DOHH2 (cell line): Measurements from ENCODE around the gene TLL2.

Experiments
- H3F3A ChIP-seq: fragments of 200-600 bp; sonication (generic), shearing (Covaris generic); 2 replicates; pipeline ENCODE4 v1.6.0; 2016; ENCODE audit warnings: antibody characterized with exemption, mild to moderate bottlenecking; ENCODE audit not compliant: control insufficient read depth, insufficient read depth
- H3K27ac ChIP-seq: fragments of 200-600 bp; sonication (generic); 2 replicates; pipeline ENCODE4 v1.5.1; 2014; ENCODE audit warnings: low read depth, mild to moderate bottlenecking, low read length, moderate library complexity
- H3K27me3 ChIP-seq: fragments of 200-600 bp; sonication (generic); 2 replicates; pipeline ENCODE4 v1.6.1; 2014; ENCODE audit warnings: mild to moderate bottlenecking, low read length, mixed read lengths; ENCODE audit not compliant: control insufficient read depth
- H3K36me3 ChIP-seq: fragments of 200-600 bp; sonication (generic); 2 replicates; pipeline ENCODE4 v1.6.1; 2014; ENCODE audit warnings: mild to moderate bottlenecking, low read length, moderate library complexity, mixed read lengths; ENCODE audit not compliant: control insufficient read depth
- H3K4me1 ChIP-seq: fragments of 200-600 bp; sonication (generic); 2 replicates; pipeline ENCODE4 v1.6.1; 2014; ENCODE audit warnings: mild to moderate bottlenecking, low read length, mixed read lengths; ENCODE audit not compliant: control insufficient read depth
- H3K4me2 ChIP-seq: fragments of 200-600 bp; sonication (generic); 2 replicates; pipeline ENCODE4 v1.6.0; 2014; ENCODE audit warnings: mild to moderate bottlenecking, low read length, moderate library complexity
- H3K4me3 ChIP-seq: fragments of 200-600 bp; sonication (generic); 2 replicates; pipeline ENCODE4 v1.5.1; 2014; ENCODE audit warnings: mild to moderate bottlenecking, low read length, mixed read lengths
- H3K79me2 ChIP-seq: fragments of 200-600 bp; sonication (generic); 2 replicates; pipeline ENCODE4 v1.6.1; 2014; ENCODE audit warnings: mild to moderate bottlenecking, low read length, mixed read lengths; ENCODE audit not compliant: control insufficient read depth
- H3K9me2 ChIP-seq: fragments of 200-600 bp; sonication (generic); replicated peaks from 2 replicates; pipeline ENCODE4 v1.6.1; 2014; ENCODE audit warnings: mild to moderate bottlenecking, low read length, mixed read lengths; ENCODE audit not compliant: control insufficient read depth
- H3K9me3 ChIP-seq: fragments of 200-600 bp; sonication (generic); 2 replicates; pipeline ENCODE4 v1.6.1; 2014; ENCODE audit warnings: antibody characterized with exemption, low read length, mixed read lengths; ENCODE audit not compliant: control insufficient read depth, insufficient read depth
- H4K20me1 ChIP-seq: fragments of 200-600 bp; sonication (generic); 2 replicates; pipeline ENCODE4 v1.6.0; 2014; ENCODE audit warnings: low read depth, mild to moderate bottlenecking, antibody characterized with exemption, low read length, moderate library complexity; ENCODE audit not compliant: control insufficient read depth, insufficient read depth
- EZH2phosphoT487 ChIP-seq: fragments of 200-600 bp; sonication (generic); IDR thresholded peaks from 2 replicates; pipeline ENCODE4 v1.6.1; 2017; ENCODE audit warnings: borderline replicate concordance, mild to moderate bottlenecking, antibody characterized with exemption, low read length, moderate library complexity, mixed read lengths
- TF ChIP-seq, protein P1 (sequence below): fragments of 200-600 bp; sonication (generic); IDR thresholded peaks from one replicate; pipeline ENCODE4 v1.5.1; 2014; ENCODE audit warnings: antibody characterized with exemption, mild to moderate bottlenecking, low read depth, low read length; ENCODE audit not compliant: poor library complexity, severe bottlenecking

The TLL2 gene

DNA sequence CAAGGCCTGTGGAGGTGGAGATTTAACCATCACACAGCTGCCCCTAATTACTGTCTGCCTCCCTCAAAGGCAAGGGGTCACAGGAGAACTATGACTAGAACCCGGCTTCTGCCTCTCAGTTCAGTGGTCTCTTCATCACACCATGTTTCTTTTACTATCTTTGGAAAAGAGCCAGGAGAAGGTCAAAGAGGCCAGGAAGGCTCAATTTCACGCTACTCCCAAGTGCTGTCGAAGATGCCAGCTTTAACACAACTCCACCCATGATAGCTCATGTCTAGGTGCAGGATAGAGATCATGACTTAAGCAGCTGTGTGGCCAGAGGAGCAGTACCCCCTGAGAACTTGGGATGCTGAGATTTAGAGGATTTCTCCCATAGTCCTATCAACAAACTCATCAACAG lies 94.4 kb downstream of the TLL2 start:
- H3K4me1 ChIP-seq = no peaks in the 10 kb centered on the region
- no peaks in the 10 kb centered on the region for H3K9me3 ChIP-seq
- H3K79me2 ChIP-seq = no peaks in the 10 kb centered on the region
- TF ChIP-seq EZH2phosphoT487 = no peak
- TF ChIP-seq, protein P1, sequence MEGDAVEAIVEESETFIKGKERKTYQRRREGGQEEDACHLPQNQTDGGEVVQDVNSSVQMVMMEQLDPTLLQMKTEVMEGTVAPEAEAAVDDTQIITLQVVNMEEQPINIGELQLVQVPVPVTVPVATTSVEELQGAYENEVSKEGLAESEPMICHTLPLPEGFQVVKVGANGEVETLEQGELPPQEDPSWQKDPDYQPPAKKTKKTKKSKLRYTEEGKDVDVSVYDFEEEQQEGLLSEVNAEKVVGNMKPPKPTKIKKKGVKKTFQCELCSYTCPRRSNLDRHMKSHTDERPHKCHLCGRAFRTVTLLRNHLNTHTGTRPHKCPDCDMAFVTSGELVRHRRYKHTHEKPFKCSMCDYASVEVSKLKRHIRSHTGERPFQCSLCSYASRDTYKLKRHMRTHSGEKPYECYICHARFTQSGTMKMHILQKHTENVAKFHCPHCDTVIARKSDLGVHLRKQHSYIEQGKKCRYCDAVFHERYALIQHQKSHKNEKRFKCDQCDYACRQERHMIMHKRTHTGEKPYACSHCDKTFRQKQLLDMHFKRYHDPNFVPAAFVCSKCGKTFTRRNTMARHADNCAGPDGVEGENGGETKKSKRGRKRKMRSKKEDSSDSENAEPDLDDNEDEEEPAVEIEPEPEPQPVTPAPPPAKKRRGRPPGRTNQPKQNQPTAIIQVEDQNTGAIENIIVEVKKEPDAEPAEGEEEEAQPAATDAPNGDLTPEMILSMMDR = no peak
- no peak overlapping the region for H3K4me3 ChIP-seq
- H3K4me2 ChIP-seq = no peak overlapping the region
- H3K9me2 ChIP-seq = no peaks in the 10 kb centered on the region
- H3K36me3 ChIP-seq = no peaks in the 10 kb centered on the region
- no peaks in the 10 kb centered on the region for H4K20me1 ChIP-seq
- H3K27ac ChIP-seq = no peak overlapping the region
- H3F3A ChIP-seq = no peaks in the 10 kb centered on the region
- peaks cover 36% of the 10 kb centered on the region for H3K27me3 ChIP-seq

DNA sequence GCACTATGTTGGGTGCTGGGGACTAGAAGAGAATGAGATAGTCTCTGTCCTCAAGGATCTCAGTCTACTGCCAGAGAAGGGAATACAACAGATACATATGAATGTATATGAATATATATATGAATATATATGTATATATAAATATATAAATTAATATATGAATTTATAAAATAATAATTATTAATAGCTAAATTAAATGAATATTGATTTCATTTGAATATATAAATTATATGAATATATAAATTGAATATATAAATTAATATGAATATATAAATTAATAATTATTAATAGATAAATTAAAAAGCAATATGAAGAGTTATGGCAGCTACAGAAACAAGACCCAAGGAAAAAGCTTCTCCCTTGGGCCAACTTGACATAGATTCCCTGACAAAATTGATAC lies 95.1 kb downstream of the TLL2 start:
- peaks cover 29% of the 10 kb centered on the region for H3K27me3 ChIP-seq
- no peak overlapping the region for H3K4me2 ChIP-seq
- no peaks in the 10 kb centered on the region for H3K9me3 ChIP-seq
- no peak overlapping the region for H3K4me3 ChIP-seq
- no peak overlapping the region for H3K27ac ChIP-seq
- no peaks in the 10 kb centered on the region for H3F3A ChIP-seq
- H3K36me3 ChIP-seq = no peaks in the 10 kb centered on the region
- H3K9me2 ChIP-seq = no peaks in the 10 kb centered on the region
- no peaks in the 10 kb centered on the region for H4K20me1 ChIP-seq
- no peaks in the 10 kb centered on the region for H3K4me1 ChIP-seq
- no peak for TF ChIP-seq EZH2phosphoT487
- TF ChIP-seq, protein P1 = no peak
- H3K79me2 ChIP-seq = no peaks in the 10 kb centered on the region

DNA sequence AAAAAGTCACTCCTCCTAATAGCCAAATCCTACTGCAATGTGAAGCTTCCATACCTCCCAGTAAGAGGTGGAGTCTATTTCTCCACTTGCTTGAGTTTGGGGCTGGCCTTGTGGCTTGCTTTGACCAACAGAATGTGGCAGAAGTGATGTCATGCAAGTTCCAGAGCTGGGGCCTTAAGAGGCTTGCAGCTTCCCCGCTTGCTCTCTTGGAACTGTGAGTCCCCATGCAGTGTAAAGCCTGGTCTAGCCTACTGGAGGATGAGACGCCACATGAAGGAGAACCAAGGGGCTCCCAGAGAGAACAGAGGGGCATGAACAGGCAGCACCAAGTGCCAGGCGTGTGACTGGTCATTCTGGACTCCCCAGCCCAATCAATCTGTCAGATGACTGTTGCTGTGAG lies 96.3 kb downstream of the TLL2 start:
- no peaks in the 10 kb centered on the region for H3F3A ChIP-seq
- no peak overlapping the region for H3K4me3 ChIP-seq
- no peak overlapping the region for H3K4me2 ChIP-seq
- no peaks in the 10 kb centered on the region for H3K9me3 ChIP-seq
- H3K9me2 ChIP-seq = no peaks in the 10 kb centered on the region
- H3K79me2 ChIP-seq = no peaks in the 10 kb centered on the region
- H3K27ac ChIP-seq = no peak overlapping the region
- H3K27me3 ChIP-seq = peaks cover 40% of the 10 kb centered on the region
- no peaks in the 10 kb centered on the region for H3K4me1 ChIP-seq
- no peaks in the 10 kb centered on the region for H3K36me3 ChIP-seq
- TF ChIP-seq, protein P1 = no peak
- no peak for TF ChIP-seq EZH2phosphoT487
- H4K20me1 ChIP-seq = no peaks in the 10 kb centered on the region

DNA sequence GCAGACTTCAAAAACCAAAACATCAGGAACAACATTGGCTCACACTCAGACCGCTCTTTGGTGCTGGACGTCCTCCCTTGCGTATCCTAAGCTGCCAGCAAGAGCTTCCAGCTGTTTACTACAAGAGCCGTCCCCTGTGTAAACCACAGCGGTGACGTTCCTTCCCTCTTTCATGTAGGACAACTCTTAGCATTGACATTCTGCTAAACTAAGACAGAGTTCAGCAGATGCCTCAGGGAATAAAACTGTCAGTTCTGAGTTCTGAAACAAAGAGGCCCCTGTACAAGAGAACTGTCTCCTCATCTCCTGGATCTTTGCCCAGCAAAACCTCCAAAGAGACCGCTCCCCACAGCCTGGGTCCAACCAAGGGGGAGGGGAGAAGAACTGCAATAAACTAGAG lies 97.1 kb downstream of the TLL2 start:
- no peak for TF ChIP-seq EZH2phosphoT487
- TF ChIP-seq, protein P1 = no peak
- Histone ChIP-seq H3K9me3 (no peaks in the 10 kb centered on the region), H3K9me2 (no peaks in the 10 kb centered on the region), H3K79me2 (no peaks in the 10 kb centered on the region), H3F3A (no peaks in the 10 kb centered on the region), H3K27me3 (peaks cover 46% of the 10 kb centered on the region), H3K4me1 (no peaks in the 10 kb centered on the region), H4K20me1 (no peaks in the 10 kb centered on the region), H3K4me2 (no peak overlapping the region), H3K27ac (no peak overlapping the region), H3K4me3 (no peak overlapping the region), H3K36me3 (no peaks in the 10 kb centered on the region)
